Ovary (tissue), 3 donors: ENCODE measurements around the gene DENND6A.

Experiments
- CTCF ChIP-seq, 3 donors: fragments of 450-650 bp in 2 of 3; fragments of 200-600 bp in 1 of 3; IDR thresholded peaks; one replicate each; pipeline versions ENCODE4 v1.5.1 to v1.8.0; 2016 to 2022; ENCODE audit warnings: antibody characterized with exemption in 3 of 3, mild to moderate bottlenecking in 1 of 3
- POLR2A ChIP-seq: fragments of 450-650 bp; IDR thresholded peaks from one replicate; pipeline ENCODE4 v1.6.1; 2017; ENCODE audit warnings: antibody characterized with exemption, mild to moderate bottlenecking, moderate library complexity
- donor health status: DM: no; HTN: no; CAD: no.

- TF ChIP-seq POLR2A (no peak), CTCF (IDR thresholded peaks at IDR 0.05) (no peak)
These were observed 17.3 kb downstream of the DENND6A start for GRCh38 chr3:57675530-57675929.
